Measurements from ENCODE around the gene CCDC192. TPM values are rescaled to one million over a fixed set of nuclear protein-coding genes. Genes with fewer than 3 reads are reported as not detected.

Gene CCDC192, protein sequence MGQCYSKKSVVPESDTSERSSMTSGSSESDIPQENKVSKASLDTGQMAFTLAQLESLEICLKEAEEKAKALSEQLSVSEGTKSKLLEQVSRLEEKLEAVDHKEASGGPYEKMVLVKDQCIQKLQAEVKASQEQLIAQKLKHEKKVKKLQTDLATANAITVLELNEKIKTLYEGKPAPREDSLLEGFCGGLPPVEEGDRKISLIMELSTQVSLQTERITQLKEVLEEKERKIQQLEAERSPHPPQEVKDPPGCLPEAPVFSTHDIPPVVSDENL
- total RNA-seq = under 1 TPM in 1 of 5 donors, not detected in 4; 0.58 TPM
- total RNA-seq (2013) = not detected
- 0 to 0.23 (median 0) reads per million in 29 experiments for total RNA-seq

DNA sequence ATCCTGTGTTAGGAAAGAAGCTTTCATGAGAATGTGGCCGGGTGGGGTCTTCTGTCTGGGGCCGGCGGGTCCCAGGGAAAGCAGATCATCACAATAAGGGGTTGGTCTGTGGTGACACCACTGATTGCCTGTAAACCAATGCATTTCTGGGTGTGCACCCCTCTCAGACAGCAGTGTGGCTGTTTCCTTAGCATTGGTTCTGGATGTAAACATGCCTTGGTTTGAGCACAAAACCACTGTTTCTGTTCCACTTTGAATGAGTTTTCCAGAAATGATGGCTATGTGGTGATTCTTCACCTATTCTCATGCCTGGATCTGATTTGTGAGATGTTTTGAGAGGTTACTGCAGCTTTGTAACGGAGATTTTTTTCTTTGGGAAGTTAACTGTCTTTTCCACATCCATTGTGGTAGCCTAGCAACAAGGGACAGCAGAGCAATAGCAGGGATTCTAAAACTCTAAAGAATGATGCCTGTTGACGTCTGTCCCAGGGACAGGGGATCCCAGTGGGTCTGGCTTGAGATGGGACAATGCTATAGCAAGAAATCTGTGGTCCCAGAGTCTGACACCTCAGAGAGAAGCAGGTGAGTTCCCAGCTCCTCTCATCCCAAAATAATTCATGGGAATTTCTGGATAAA, at the start of gene CCDC192:
TSS of gene CCDC192 (plus strand) at position 466 of the 636 bp plus-strand sequence. CDS start at position 521, 55 bp downstream.
- Mint-ChIP-seq H3K27me3 (peaks cover 3 to 17% of the 10 kb centered on the region in 2 donors), H3K4me3 (no peak within 1 kb of the TSS), H3K9me3 (no peaks in the 10 kb centered on the region), H3K4me1 (no peaks in the 10 kb centered on the region), H3K27ac (no peak within 1 kb of the TSS), H3K36me3 (no peaks in the 10 kb centered on the region)
- DNase-seq (no peak), ATAC-seq (replicated peaks in 1 of 4) (no peak)
- Histone ChIP-seq H3K9me3 (no peaks in the 10 kb centered on the region), H3K4me3 (ENCODE audit: control insufficient read depth in 1 of 2, extremely low read depth in 1 of 2, low read length in 1 of 2) (no peak within 1 kb of the TSS), H3K4me1 (ENCODE audit: control insufficient read depth in 1 of 2, extremely low read depth in 1 of 2, insufficient read depth in 2 of 2, low read length in 2 of 2) (no peaks in the 10 kb centered on the region), H3K36me3 (ENCODE audit: control insufficient read depth in 2 of 2, extremely low read depth in 1 of 2, insufficient read depth in 1 of 2, low read length in 1 of 2) (no peaks in the 10 kb centered on the region), H3K27me3 (replicated peaks in 1 of 2; ENCODE audit: control insufficient read depth in 2 of 2, extremely low read depth in 1 of 2, insufficient read depth in 2 of 2, low read length in 1 of 2) (no peaks in the 10 kb centered on the region), H3K27ac (ENCODE audit: low read length) (no peak within 1 kb of the TSS)
- CTCF ChIA-PET = interaction anchor here in 1 of 2 donors (0.5 kb wide), 1 partner anchor 41 kb away, joined by 3 read pairs; no protein-coding TSS in a partner anchor
- POLR2A ChIA-PET = no interaction called here
- 79% methylated on average over 3 of the region's 5 CpGs for WGBS (ENCODE audit: insufficient coverage)

DNA sequence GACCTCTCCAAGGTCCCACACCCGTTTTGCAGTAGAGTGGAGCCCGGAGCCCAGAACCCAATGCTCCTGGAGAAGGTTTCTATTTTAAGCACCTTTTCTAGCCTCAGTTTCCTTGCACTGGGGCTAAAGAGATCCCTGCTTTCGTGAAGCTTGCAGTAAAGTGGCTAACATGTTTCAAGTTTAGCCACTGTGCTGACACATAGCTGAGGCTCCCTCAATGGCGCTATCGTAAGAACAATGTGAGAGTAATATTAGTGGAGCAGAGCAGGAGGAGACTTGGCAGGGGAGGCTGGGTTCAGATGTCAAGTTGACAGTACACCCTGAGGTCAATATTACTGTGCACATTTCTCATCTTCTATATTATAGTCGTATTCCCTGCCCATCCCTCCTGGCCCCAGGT, 46.4 kb upstream of the CCDC192 start:
- ChIA-PET CTCF (no interaction called here), POLR2A (no interaction called here)
- H3K4me1 Mint-ChIP-seq = no peaks in the 10 kb centered on the region
- no peak overlapping the region for H3K4me3 Mint-ChIP-seq
- ATAC-seq (replicated peaks in 1 of 4) (no peak), DNase-seq (no peak)
- H3K4me1 ChIP-seq (ENCODE audit: control insufficient read depth in 1 of 2, extremely low read depth in 1 of 2, insufficient read depth in 2 of 2, low read length in 2 of 2) = no peaks in the 10 kb centered on the region
- no peaks in the 10 kb centered on the region for H3K9me3 ChIP-seq
- no peak overlapping the region for H3K27ac ChIP-seq (ENCODE audit: low read length)
- H3K36me3 ChIP-seq (ENCODE audit: control insufficient read depth in 2 of 2, extremely low read depth in 1 of 2, insufficient read depth in 1 of 2, low read length in 1 of 2) = no peaks in the 10 kb centered on the region
- 70% methylated on average over 4 of the region's 6 CpGs for WGBS (ENCODE audit: insufficient coverage)
- H3K27ac Mint-ChIP-seq = no peak overlapping the region
- H3K27me3 Mint-ChIP-seq = peaks cover 3 to 5% of the 10 kb centered on the region in 2 donors
- H3K4me3 ChIP-seq (ENCODE audit: control insufficient read depth in 1 of 2, extremely low read depth in 1 of 2, low read length in 1 of 2) = no peak overlapping the region
- no peaks in the 10 kb centered on the region for H3K9me3 Mint-ChIP-seq
- H3K27me3 ChIP-seq (replicated peaks in 1 of 2; ENCODE audit: control insufficient read depth in 2 of 2, extremely low read depth in 1 of 2, insufficient read depth in 2 of 2, low read length in 1 of 2) = no peaks in the 10 kb centered on the region
- no peaks in the 10 kb centered on the region for H3K36me3 Mint-ChIP-seq

DNA sequence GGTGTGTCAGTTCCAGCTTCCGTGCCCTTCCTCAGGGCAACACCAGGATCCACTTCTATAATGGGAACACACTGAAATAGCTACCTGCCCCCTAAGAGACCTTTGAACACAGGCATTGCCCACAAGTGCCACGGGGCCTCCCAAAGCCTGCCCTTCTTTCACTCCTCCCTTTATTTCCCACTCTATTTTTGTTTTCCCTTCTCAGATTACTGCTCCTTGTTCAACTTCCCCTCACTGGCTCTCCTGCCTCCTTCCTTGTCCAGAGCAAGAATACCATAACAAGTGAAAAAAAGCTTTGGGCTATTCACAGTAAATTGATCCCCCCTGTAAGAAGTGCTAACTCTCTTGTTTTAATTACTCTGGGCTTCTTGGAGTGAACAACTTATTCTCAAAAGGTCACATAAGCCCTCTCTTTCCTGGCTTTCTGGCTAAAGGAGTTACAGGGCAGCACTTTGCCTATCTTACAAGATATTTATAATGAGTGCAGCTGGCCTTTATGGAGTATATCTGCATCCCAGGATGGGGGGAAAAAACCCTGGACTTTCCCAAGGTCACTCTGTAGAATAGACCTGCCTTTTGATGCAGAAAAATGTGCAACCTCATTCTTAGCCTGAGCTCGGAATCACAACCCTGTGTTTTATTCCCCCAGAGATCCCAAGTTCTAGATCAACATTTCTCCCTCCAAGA, 43.0 kb upstream of the CCDC192 start:
- no peak overlapping the region for H3K4me3 Mint-ChIP-seq
- H3K4me1 Mint-ChIP-seq = no peaks in the 10 kb centered on the region

DNA sequence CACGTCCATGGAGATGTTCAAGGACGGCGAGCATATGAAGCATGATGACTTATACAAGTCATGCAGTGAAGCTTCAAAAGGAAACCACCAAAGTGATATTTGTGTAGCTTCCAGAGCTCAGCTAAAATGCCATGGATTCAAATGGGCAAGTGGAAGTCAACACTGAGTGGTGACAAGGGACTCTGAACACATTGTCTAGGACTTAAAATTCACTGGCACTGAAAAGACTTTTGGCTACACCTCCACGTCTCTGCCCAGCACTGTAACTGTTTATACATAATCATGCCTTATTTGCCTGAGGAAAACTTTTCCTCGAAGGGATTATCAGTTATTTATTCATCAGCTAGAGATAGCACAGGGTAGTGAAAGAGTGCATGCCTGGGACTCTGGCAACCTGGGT, 39.1 kb upstream of the CCDC192 start:
- ChIA-PET POLR2A (no interaction called here), CTCF (no interaction called here)
- no peaks in the 10 kb centered on the region for H3K4me1 Mint-ChIP-seq
- H3K27me3 ChIP-seq (replicated peaks in 1 of 2; ENCODE audit: control insufficient read depth in 2 of 2, extremely low read depth in 1 of 2, insufficient read depth in 2 of 2, low read length in 1 of 2) = no peaks in the 10 kb centered on the region
- H3K4me3 Mint-ChIP-seq = no peak overlapping the region
- H3K36me3 ChIP-seq (ENCODE audit: control insufficient read depth in 2 of 2, extremely low read depth in 1 of 2, insufficient read depth in 1 of 2, low read length in 1 of 2) = no peaks in the 10 kb centered on the region
- no peaks in the 10 kb centered on the region for H3K9me3 ChIP-seq
- no peak overlapping the region for H3K27ac Mint-ChIP-seq
- DNase-seq = no peak
- WGBS (ENCODE audit: insufficient coverage) = 88% methylated on average over 4 of the region's 5 CpGs
- no peak overlapping the region for H3K4me3 ChIP-seq (ENCODE audit: control insufficient read depth in 1 of 2, extremely low read depth in 1 of 2, low read length in 1 of 2)
- H3K36me3 Mint-ChIP-seq = no peaks in the 10 kb centered on the region
- ATAC-seq (replicated peaks in 1 of 4) = no peak
- no peaks in the 10 kb centered on the region for H3K4me1 ChIP-seq (ENCODE audit: control insufficient read depth in 1 of 2, extremely low read depth in 1 of 2, insufficient read depth in 2 of 2, low read length in 2 of 2)
- no peaks in the 10 kb centered on the region for H3K9me3 Mint-ChIP-seq
- peaks cover 0 to 2% of the 10 kb centered on the region in 2 donors for H3K27me3 Mint-ChIP-seq
- no peak overlapping the region for H3K27ac ChIP-seq (ENCODE audit: low read length)

More for the DNA sequence above, 43.0 kb upstream of the CCDC192 start:
- Mint-ChIP-seq H3K27ac (no peak overlapping the region), H3K27me3 (peaks cover 0 to 5% of the 10 kb centered on the region in 2 donors), H3K36me3 (no peaks in the 10 kb centered on the region), H3K9me3 (no peaks in the 10 kb centered on the region)
- ChIA-PET POLR2A (no interaction called here), CTCF (no interaction called here)
- DNase-seq (no peak), ATAC-seq (replicated peaks in 1 of 4) (no peak)
- H3K9me3 ChIP-seq = no peaks in the 10 kb centered on the region
- no peaks in the 10 kb centered on the region for H3K36me3 ChIP-seq (ENCODE audit: control insufficient read depth in 2 of 2, extremely low read depth in 1 of 2, insufficient read depth in 1 of 2, low read length in 1 of 2)
- no peaks in the 10 kb centered on the region for H3K27me3 ChIP-seq (replicated peaks in 1 of 2; ENCODE audit: control insufficient read depth in 2 of 2, extremely low read depth in 1 of 2, insufficient read depth in 2 of 2, low read length in 1 of 2)
- H3K27ac ChIP-seq (ENCODE audit: low read length) = no peak overlapping the region
- H3K4me3 ChIP-seq (ENCODE audit: control insufficient read depth in 1 of 2, extremely low read depth in 1 of 2, low read length in 1 of 2) = no peak overlapping the region
- H3K4me1 ChIP-seq (ENCODE audit: control insufficient read depth in 1 of 2, extremely low read depth in 1 of 2, insufficient read depth in 2 of 2, low read length in 2 of 2) = no peaks in the 10 kb centered on the region
- WGBS (ENCODE audit: insufficient coverage) = 44% methylated on average over 2 of the region's 3 CpGs

DNA sequence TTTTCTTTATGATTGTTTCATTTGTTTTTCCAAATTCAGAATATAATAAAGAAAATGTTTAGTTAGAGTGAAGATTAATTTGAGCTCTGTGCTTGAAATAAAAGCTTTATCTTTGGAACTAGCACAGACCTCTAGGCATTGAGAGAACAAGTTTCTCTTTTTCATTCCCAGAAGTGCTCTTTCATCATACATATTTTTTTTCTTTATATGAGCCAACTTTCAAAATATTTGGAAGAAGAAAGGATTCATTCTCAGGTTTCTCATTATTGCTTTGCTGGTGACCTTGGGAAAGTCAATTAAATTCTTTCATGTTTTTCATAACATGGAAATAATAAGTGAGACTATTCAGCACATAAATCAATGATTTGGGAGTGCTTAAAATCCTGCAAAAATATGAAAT, 37.5 kb upstream of the CCDC192 start:
- Histone ChIP-seq H3K27ac (ENCODE audit: low read length) (no peak overlapping the region), H3K9me3 (no peaks in the 10 kb centered on the region), H3K36me3 (ENCODE audit: control insufficient read depth in 2 of 2, extremely low read depth in 1 of 2, insufficient read depth in 1 of 2, low read length in 1 of 2) (no peaks in the 10 kb centered on the region), H3K27me3 (replicated peaks in 1 of 2; ENCODE audit: control insufficient read depth in 2 of 2, extremely low read depth in 1 of 2, insufficient read depth in 2 of 2, low read length in 1 of 2) (no peaks in the 10 kb centered on the region), H3K4me3 (ENCODE audit: control insufficient read depth in 1 of 2, extremely low read depth in 1 of 2, low read length in 1 of 2) (no peak overlapping the region), H3K4me1 (ENCODE audit: control insufficient read depth in 1 of 2, extremely low read depth in 1 of 2, insufficient read depth in 2 of 2, low read length in 2 of 2) (no peaks in the 10 kb centered on the region)
- Mint-ChIP-seq H3K27me3 (no peaks in the 10 kb centered on the region), H3K4me3 (no peak overlapping the region), H3K9me3 (no peaks in the 10 kb centered on the region), H3K4me1 (no peaks in the 10 kb centered on the region), H3K36me3 (no peaks in the 10 kb centered on the region), H3K27ac (no peak overlapping the region)
- ATAC-seq (replicated peaks in 1 of 4) (no peak), DNase-seq (no peak)
- CTCF ChIA-PET = no interaction called here
- POLR2A ChIA-PET = no interaction called here

DNA sequence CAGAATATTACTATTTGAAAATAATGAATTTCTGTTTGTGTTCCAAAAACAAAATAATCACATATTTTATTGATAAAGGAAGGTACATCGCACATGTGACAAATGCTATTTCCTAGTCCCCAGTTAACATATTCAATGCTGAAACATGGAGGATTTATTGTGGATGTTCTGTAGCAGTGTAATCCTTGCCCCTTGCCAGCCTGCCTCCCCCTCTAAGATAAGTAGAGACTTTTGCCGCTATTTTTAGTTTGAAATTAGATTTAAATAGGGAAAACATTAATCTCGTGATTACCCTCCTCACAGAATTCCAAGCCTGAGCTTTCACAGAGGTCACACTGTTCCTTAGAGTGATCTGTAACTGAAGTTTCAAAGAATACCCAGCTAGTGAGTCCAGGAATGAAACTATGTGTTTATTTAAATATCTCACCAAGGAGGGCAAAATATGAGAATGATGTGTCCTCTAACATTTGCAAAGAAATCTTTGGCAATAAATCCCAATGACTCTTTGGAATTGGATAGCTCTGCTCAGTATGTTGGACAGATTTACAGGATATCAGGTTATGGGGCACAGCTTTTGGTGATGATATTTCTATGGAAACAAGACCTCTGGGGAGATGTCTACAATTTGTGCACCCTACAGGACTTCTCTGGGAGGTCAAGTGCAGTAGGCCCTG, 37.0 kb upstream of the CCDC192 start:
- no peak overlapping the region for H3K4me3 ChIP-seq (ENCODE audit: control insufficient read depth in 1 of 2, extremely low read depth in 1 of 2, low read length in 1 of 2)
- H3K4me1 ChIP-seq (ENCODE audit: control insufficient read depth in 1 of 2, extremely low read depth in 1 of 2, insufficient read depth in 2 of 2, low read length in 2 of 2) = no peaks in the 10 kb centered on the region
- ChIA-PET POLR2A (no interaction called here), CTCF (no interaction called here)
- DNase-seq = no peak
- no peak overlapping the region for H3K4me3 Mint-ChIP-seq
- H3K27ac ChIP-seq (ENCODE audit: low read length) = no peak overlapping the region
- no CpG with 5 or more reads among the region's 3 CpGs for WGBS (ENCODE audit: insufficient coverage)
- H3K9me3 ChIP-seq = no peaks in the 10 kb centered on the region
- H3K27ac Mint-ChIP-seq = no peak overlapping the region
- no peak for ATAC-seq (replicated peaks in 1 of 4)
- no peaks in the 10 kb centered on the region for H3K27me3 ChIP-seq (replicated peaks in 1 of 2; ENCODE audit: control insufficient read depth in 2 of 2, extremely low read depth in 1 of 2, insufficient read depth in 2 of 2, low read length in 1 of 2)
- H3K4me1 Mint-ChIP-seq = no peaks in the 10 kb centered on the region
- no peaks in the 10 kb centered on the region for H3K36me3 Mint-ChIP-seq
- H3K36me3 ChIP-seq (ENCODE audit: control insufficient read depth in 2 of 2, extremely low read depth in 1 of 2, insufficient read depth in 1 of 2, low read length in 1 of 2) = no peaks in the 10 kb centered on the region
- no peaks in the 10 kb centered on the region for H3K27me3 Mint-ChIP-seq
- H3K9me3 Mint-ChIP-seq = no peaks in the 10 kb centered on the region

Data from T-cell (primary cell).